ENCODE measurements around the gene SUGCT. TPM values are rescaled to one million over a fixed set of nuclear protein-coding genes. Genes with fewer than 3 reads are reported as not detected.
"Not testable (repeated sequence)": the region's sequence is repeated elsewhere in the genome, so short reads cannot be mapped to it uniquely, and the experiment has no call there.

The SUGCT gene
- polyA plus RNA-seq, 6 donors from 2014 or later: 4.1 to 11.4 (median 9.0) TPM

- not testable (repeated sequence) for H3K9me3 Mint-ChIP-seq, H3K36me3 Mint-ChIP-seq, H3K27me3 Mint-ChIP-seq, H3K4me1 Mint-ChIP-seq, DNase-seq, H3K4me3 Mint-ChIP-seq, H3K27ac Mint-ChIP-seq
- ATAC-seq (ENCODE audit: low read depth in 2 of 2): peak in 1 of 2 donors; percentile 54
Observed at GRCh38 chr7:40268810-40269209, 134.0 kb downstream of the SUGCT start.

- Mint-ChIP-seq H3K36me3 (no peaks in the 10 kb centered on the region), H3K4me1 (no peaks in the 10 kb centered on the region), H3K27ac (no peak overlapping the region), H3K9me3 (peaks cover 0 to 8% (median 5%) of the 10 kb centered on the region in 7 donors), H3K27me3 (peaks cover 0 to 8% (median 0%) of the 10 kb centered on the region in 3 donors), H3K4me3 (no peak overlapping the region)
- no peak for ATAC-seq (ENCODE audit: low read depth in 2 of 2)
- DNase-seq: no peak
Observed at GRCh38 chr7:40276061-40276460, 141.3 kb downstream of the SUGCT start.

- H3K9me3 Mint-ChIP-seq: peaks cover 0 to 12% (median 5%) of the 10 kb centered on the region in 7 donors
- no peak overlapping the region for H3K4me3 Mint-ChIP-seq
- H3K36me3 Mint-ChIP-seq: no peaks in the 10 kb centered on the region
- H3K27me3 Mint-ChIP-seq: peaks cover 0 to 4% (median 0%) of the 10 kb centered on the region in 3 donors
- ATAC-seq (ENCODE audit: low read depth in 2 of 2): no peak
- H3K27ac Mint-ChIP-seq: no peak overlapping the region
- H3K4me1 Mint-ChIP-seq: no peaks in the 10 kb centered on the region
- DNase-seq: no peak
Observed at GRCh38 chr7:40279991-40280390, 145.2 kb downstream of the SUGCT start.

GRCh38 chr7:40282858-40283257, 148.1 kb downstream of the SUGCT start:
- no peaks in the 10 kb centered on the region for H3K36me3 Mint-ChIP-seq
- no peak overlapping the region for H3K4me3 Mint-ChIP-seq
- H3K9me3 Mint-ChIP-seq: peaks cover 0 to 12% (median 5%) of the 10 kb centered on the region in 7 donors
- DNase-seq (no peak), ATAC-seq (ENCODE audit: low read depth in 2 of 2) (no peak)
- H3K4me1 Mint-ChIP-seq: no peaks in the 10 kb centered on the region
- H3K27ac Mint-ChIP-seq: no peak overlapping the region
- H3K27me3 Mint-ChIP-seq: peaks cover 0 to 4% (median 0%) of the 10 kb centered on the region in 3 donors

- Mint-ChIP-seq H3K9me3 (peaks cover 0 to 12% (median 4%) of the 10 kb centered on the region in 7 donors), H3K27me3 (peaks cover 0 to 4% (median 0%) of the 10 kb centered on the region in 3 donors), H3K27ac (no peak overlapping the region), H3K4me1 (no peaks in the 10 kb centered on the region), H3K36me3 (no peaks in the 10 kb centered on the region), H3K4me3 (no peak overlapping the region)
- DNase-seq (no peak), ATAC-seq (ENCODE audit: low read depth in 2 of 2) (no peak)
Observed at GRCh38 chr7:40283391-40283790, 148.6 kb downstream of the SUGCT start.

- Mint-ChIP-seq H3K36me3 (no peaks in the 10 kb centered on the region), H3K9me3 (peaks cover 0 to 5% (median 0%) of the 10 kb centered on the region in 7 donors), H3K4me3 (no peak overlapping the region), H3K4me1 (no peaks in the 10 kb centered on the region), H3K27ac (peak overlapping the region in 2 of 6 donors; percentile 0 to 2), H3K27me3 (no peaks in the 10 kb centered on the region)
- ATAC-seq (ENCODE audit: low read depth in 2 of 2) (no peak), DNase-seq (no peak)
Observed at GRCh38 chr7:40288827-40289226, 154.0 kb downstream of the SUGCT start.

- H3K27me3 Mint-ChIP-seq: no peaks in the 10 kb centered on the region
- DNase-seq (no peak), ATAC-seq (ENCODE audit: low read depth in 2 of 2) (no peak)
- H3K36me3 Mint-ChIP-seq: no peaks in the 10 kb centered on the region
- H3K4me1 Mint-ChIP-seq: no peaks in the 10 kb centered on the region
- H3K27ac Mint-ChIP-seq: no peak overlapping the region
- no peaks in the 10 kb centered on the region for H3K9me3 Mint-ChIP-seq
- H3K4me3 Mint-ChIP-seq: no peak overlapping the region
Observed at GRCh38 chr7:40297741-40298311, 163.0 kb downstream of the SUGCT start.

- ATAC-seq (ENCODE audit: low read depth in 2 of 2): no peak
- Mint-ChIP-seq H3K4me1 (no peaks in the 10 kb centered on the region), H3K4me3 (no peak overlapping the region), H3K36me3 (no peaks in the 10 kb centered on the region), H3K9me3 (no peaks in the 10 kb centered on the region), H3K27ac (no peak overlapping the region), H3K27me3 (no peaks in the 10 kb centered on the region)
- no peak for DNase-seq
Observed at GRCh38 chr7:40298421-40298820, 163.6 kb downstream of the SUGCT start.

- Mint-ChIP-seq H3K9me3 (no peaks in the 10 kb centered on the region), H3K27me3 (no peaks in the 10 kb centered on the region), H3K27ac (no peak overlapping the region)
Observed at GRCh38 chr7:40299097-40299496, 164.3 kb downstream of the SUGCT start.

GRCh38 chr7:40300146-40300670, 165.4 kb downstream of the SUGCT start:
- peaks cover 0 to 4% (median 0%) of the 10 kb centered on the region in 3 donors for H3K27me3 Mint-ChIP-seq
- H3K4me3 Mint-ChIP-seq: no peak overlapping the region
- H3K36me3 Mint-ChIP-seq: no peaks in the 10 kb centered on the region
- H3K27ac Mint-ChIP-seq: no peak overlapping the region
- ATAC-seq (ENCODE audit: low read depth in 2 of 2) (no peak), DNase-seq (no peak)
- no peaks in the 10 kb centered on the region for H3K4me1 Mint-ChIP-seq
- H3K9me3 Mint-ChIP-seq: no peaks in the 10 kb centered on the region

More at GRCh38 chr7:40299097-40299496, 164.3 kb downstream of the SUGCT start:
- no peaks in the 10 kb centered on the region for H3K36me3 Mint-ChIP-seq
- H3K4me1 Mint-ChIP-seq: no peaks in the 10 kb centered on the region
- ATAC-seq (ENCODE audit: low read depth in 2 of 2) (no peak), DNase-seq (no peak)
- no peak overlapping the region for H3K4me3 Mint-ChIP-seq

- Mint-ChIP-seq H3K4me1 (no peaks in the 10 kb centered on the region), H3K27ac (no peak overlapping the region), H3K36me3 (no peaks in the 10 kb centered on the region), H3K9me3 (no peaks in the 10 kb centered on the region), H3K27me3 (peaks cover 0 to 4% (median 0%) of the 10 kb centered on the region in 3 donors), H3K4me3 (no peak overlapping the region)
- ATAC-seq (ENCODE audit: low read depth in 2 of 2) (no peak), DNase-seq (no peak)
Observed at GRCh38 chr7:40301486-40302068, 166.8 kb downstream of the SUGCT start.

GRCh38 chr7:40303996-40304395, 169.2 kb downstream of the SUGCT start:
- H3K9me3 Mint-ChIP-seq: no peaks in the 10 kb centered on the region
- H3K4me1 Mint-ChIP-seq: no peaks in the 10 kb centered on the region
- no peaks in the 10 kb centered on the region for H3K36me3 Mint-ChIP-seq
- ATAC-seq (ENCODE audit: low read depth in 2 of 2) (no peak), DNase-seq (no peak)
- H3K27me3 Mint-ChIP-seq: peaks cover 0 to 4% (median 0%) of the 10 kb centered on the region in 3 donors
- no peak overlapping the region for H3K4me3 Mint-ChIP-seq
- no peak overlapping the region for H3K27ac Mint-ChIP-seq

- Mint-ChIP-seq H3K27ac (no peak overlapping the region), H3K27me3 (peaks cover 0 to 4% (median 0%) of the 10 kb centered on the region in 3 donors), H3K4me3 (no peak overlapping the region), H3K36me3 (no peaks in the 10 kb centered on the region), H3K4me1 (no peaks in the 10 kb centered on the region), H3K9me3 (no peaks in the 10 kb centered on the region)
- ATAC-seq (ENCODE audit: low read depth in 2 of 2): no peak
- DNase-seq: no peak
Observed at GRCh38 chr7:40305229-40305628, 170.4 kb downstream of the SUGCT start.

- H3K27ac Mint-ChIP-seq: no peak overlapping the region
- H3K27me3 Mint-ChIP-seq: peaks cover 0 to 4% (median 4%) of the 10 kb centered on the region in 3 donors
Observed at GRCh38 chr7:40306025-40306424, 171.2 kb downstream of the SUGCT start.

More at GRCh38 chr7:40306025-40306424, 171.2 kb downstream of the SUGCT start:
- DNase-seq (no peak), ATAC-seq (ENCODE audit: low read depth in 2 of 2) (no peak)
- Mint-ChIP-seq H3K9me3 (no peaks in the 10 kb centered on the region), H3K36me3 (no peaks in the 10 kb centered on the region), H3K4me1 (no peaks in the 10 kb centered on the region), H3K4me3 (no peak overlapping the region)
